Hematopoietic multipotent progenitor cell treated with erythropoietin and hydrocortisone succinate and interleukin-3 and kit ligand, for 17 days (in vitro differentiated cells): Measurements from ENCODE around the gene RPRD2.
"Not testable (repeated sequence)": the region's sequence is repeated elsewhere in the genome, so short reads cannot be mapped to it uniquely, and the experiment has no call there.

Experiments
- DNase-seq: peaks from one replicate; pipeline ENCODE4 v3.0.0-alpha.2; 2015; ENCODE audit warnings: low spot score

RPRD2 gene

DNA sequence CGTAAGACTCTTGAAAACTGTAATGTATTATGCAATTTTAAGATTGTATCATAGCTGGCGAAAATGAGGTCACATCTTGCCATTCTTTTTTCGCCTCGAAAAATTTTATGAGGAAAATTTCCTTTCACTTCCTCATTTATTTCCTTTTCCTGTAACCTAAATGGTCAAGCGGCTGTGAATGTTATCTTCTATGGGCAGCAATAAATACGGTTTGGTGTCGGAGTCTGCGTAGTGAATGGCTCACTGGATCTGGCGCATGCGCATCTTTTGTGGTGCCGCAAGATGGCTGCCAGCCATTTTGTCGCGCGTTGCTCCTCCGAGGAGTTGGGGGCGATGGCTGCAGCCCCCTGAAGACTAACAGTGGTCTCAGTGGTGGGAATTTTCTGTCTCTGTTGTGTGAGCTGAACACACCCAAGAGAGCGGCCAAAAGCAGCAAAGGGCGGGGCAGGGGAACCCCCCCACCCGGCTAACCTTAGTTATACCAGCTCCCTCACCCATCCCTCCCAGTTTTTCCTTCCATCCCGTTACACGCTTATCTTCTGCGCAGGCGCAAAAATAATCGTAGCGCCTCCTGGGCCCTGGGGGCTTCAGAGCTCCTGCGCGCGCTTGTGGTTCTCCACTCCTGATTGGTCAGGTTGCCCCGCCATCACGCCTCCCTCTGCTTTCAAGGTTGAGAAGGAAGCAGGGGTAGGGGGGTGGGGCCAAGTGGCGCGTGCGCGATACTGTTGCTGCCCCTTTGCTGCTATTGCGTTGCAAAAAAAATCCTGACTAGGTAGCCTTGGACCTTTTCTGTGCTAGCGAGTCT lies at the start of gene RPRD2:
RPRD2 (plus strand) TSS at position 722 of the 805 bp plus-strand sequence. CDS start 568 bp downstream, outside the sequence.
- peak; percentile 96 for DNase-seq

- DNase-seq: not testable (repeated sequence)
Measured at GRCh38 chr1:150314691-150315090, 49.3 kb upstream of the RPRD2 start.

DNA sequence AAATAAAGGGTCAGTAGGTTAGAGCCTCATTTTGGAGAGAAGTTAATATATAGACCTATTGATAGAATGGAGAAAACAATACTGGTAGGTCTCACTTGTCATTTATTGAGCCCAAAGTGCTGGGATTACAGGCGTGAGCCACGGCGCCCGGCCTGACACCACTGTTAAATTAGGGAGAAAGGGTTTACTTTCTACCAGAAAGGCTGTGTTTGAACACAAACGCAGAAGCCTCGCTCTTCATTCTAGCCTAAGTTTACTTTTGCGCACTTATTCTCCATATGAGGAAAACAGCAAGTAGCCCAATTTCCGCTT lies 43.3 kb upstream of the RPRD2 start:
- DNase-seq: no peak

DNA sequence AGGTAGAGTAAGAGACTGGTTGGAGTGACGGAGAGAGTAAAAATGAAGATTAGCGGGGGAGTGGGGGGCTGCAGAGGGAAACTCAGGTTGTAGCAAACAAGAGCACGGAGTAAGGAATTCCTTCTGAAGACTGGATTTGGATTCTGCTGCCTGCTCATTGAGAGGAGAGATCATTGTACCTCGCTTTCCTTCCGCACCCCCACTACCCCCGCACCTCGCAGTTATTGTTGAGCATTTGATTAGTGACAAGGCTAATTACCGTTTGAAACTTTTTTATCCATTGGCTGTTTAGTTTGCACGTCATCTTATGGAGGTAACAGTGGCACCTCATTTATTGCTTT lies 42.2 kb upstream of the RPRD2 start:
- peak; percentile 23 for DNase-seq

DNA sequence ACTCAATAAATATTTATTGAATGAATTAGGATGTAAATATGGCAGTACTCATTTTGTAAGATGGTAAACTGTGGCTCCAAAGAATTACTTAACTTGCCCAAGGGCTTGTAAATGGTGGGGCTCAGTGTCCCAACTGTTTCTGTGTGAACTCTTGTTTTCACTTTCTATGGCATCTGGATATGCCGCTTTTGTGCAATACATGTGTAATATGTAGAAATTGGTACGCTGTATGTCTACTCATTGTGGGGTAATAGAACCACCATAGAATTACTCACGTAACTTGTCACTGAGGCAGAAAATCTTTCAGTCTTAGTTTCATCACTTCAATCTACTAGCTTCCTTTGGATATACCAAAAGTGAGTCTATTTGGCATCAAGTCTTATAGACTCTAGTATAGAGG lies 41.6 kb upstream of the RPRD2 start:
- DNase-seq: peak; percentile 16

DNA sequence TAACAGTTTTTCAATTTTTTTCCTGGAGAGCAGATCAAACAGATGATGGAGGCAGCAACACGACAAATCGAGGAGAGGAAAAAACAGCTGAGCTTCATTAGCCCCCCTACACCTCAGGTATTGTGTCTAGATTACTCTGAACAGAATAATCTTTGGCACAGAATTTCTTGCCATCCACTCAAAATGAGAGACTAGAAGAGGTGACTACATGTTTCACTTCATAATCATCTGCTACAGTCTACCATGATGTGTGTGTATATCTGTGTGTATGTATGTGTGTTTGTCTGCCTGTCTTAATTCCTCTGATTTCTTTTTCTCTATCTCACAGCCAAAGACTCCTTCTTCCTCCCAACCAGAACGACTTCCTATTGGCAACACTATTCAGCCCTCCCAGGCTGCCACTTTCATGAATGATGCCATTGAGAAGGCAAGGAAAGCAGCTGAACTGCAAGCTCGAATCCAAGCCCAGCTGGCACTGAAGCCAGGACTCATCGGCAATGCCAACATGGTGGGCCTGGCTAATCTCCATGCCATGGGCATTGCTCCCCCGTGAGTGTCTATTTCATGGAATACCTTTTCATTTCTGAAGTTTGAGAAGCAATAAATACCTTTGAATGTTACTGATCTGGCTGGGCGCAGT lies 31.2 kb upstream of the RPRD2 start:
- no peak for DNase-seq

GRCh38 chr1:150346316-150346715 lies 17.6 kb upstream of the RPRD2 start:
- DNase-seq: no peak

GRCh38 chr1:150352866-150353265 lies 11.1 kb upstream of the RPRD2 start:
- DNase-seq: no peak

DNA sequence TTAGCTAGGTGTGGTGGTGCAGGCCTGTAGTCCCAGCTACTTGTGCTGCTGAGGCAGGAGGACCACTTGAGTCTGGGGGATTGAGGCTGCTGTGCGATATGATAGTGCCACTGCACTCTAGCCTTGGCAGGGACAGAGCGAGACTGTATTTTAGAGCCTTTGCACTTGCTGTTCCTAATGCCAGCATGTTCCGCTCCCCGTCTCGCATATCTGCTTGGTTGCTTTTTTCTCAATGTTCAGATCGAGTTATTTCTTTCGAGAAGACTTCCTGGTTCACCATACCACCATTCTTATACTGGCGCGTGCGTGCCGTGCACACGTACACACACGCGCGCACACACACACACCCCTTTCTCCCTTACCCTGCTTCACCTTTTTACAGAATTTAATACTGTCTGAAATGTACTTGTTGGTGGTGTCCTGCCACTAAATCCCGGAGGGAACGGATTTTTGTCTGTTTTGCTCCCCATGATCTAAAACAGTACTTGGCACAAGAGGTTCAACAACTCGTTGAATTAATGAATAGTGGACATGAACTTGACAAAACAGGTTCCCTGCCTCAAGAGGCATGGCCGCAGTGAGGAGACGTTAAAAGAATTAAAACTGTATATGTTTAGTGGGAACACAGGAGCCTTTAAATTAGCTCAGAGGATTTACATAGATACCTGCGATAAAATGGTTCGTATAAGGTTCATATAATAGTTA lies 1.1 kb upstream of the RPRD2 start:
- DNase-seq: no peak

GRCh38 chr1:150364231-150365003 lies 470 bp downstream of the RPRD2 start:
- peak; percentile 77 for DNase-seq

- DNase-seq: no peak
Measured at GRCh38 chr1:150365941-150366340, 2.0 kb downstream of the RPRD2 start.

GRCh38 chr1:150366416-150367296 lies 2.7 kb downstream of the RPRD2 start:
- peak; percentile 36 for DNase-seq

GRCh38 chr1:150371110-150371509 lies 7.2 kb downstream of the RPRD2 start:
- no peak for DNase-seq

DNA sequence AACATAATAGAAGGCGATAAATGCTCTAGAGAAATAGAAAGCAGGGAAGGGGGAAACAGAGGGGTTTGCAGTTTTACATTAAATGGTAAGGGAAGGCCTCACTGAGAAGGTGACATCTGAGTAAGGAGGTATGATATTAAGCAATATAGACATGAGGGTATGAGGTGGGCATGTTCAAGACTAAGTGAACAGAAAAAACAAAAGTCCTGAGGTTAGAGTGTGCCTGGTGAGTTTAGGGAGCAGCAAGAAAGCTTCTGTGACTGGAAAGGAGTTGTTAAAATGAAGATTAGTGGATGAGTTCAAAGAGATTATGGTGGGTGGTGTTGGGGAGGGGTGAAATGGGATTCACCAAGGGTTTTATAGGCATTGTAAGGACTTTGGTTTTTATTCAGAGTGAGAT lies 8.6 kb downstream of the RPRD2 start:
- DNase-seq: no peak

GRCh38 chr1:150376110-150376509 lies 12.2 kb downstream of the RPRD2 start:
- DNase-seq: no peak

DNA sequence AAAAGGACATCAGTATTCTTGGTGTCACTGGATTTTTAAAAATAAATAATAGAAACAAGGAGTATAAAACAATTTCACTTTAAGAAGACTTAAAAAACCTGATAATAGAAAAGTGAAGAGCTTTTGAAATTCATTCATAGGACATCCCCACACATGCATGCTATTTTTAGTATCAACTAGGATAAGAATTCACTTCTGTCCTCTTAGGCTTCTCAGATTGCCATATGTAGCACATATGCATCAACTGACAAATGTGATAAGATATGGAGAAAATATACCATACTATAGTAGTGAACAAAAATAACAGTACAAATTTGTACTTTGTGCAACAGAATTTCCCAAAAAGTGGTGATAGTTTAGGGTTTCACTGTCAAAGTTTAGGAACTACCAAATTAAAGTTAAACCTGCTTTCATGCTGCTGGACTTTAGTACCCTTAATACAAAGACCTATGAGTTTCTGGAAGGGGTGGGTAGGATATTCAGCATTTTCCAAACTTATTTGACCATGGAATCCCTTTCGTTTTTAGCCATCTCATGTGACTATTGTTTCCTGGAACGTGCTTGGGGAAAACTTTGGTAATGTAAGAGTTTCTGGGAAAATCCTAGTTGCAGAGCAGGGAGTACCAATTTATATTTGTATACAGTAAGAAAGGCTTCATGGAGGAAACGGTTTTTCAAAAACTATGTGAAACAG lies 19.8 kb downstream of the RPRD2 start:
- no peak for DNase-seq

- DNase-seq: no peak
Measured at GRCh38 chr1:150385537-150386445, 21.8 kb downstream of the RPRD2 start.

DNA sequence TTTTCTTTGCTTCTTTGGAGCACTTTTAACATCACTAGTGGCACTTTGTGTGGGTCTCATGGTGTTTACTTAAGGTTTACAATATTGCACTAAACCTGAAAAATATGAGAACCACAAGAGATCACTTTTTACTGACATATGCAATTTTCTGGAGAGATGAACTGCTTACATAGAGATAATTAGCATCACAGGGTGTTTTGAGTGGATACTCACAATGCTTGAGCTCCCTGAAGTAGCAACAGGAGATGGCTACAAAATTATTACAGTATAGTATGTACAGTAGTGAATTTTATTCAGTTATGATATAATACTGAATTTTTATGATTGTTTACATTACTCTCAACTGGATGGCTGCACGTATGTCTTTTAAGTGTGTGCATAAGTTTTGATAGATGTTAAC lies 22.6 kb downstream of the RPRD2 start:
- no peak for DNase-seq

GRCh38 chr1:150387200-150387599 lies 23.3 kb downstream of the RPRD2 start:
- DNase-seq: no peak

- DNase-seq: no peak
Measured at GRCh38 chr1:150388241-150388640, 24.3 kb downstream of the RPRD2 start.
